Transverse colon (tissue), 4 donors: ENCODE measurements around the gene DHRSX. TPM values are rescaled to one million over a fixed set of nuclear protein-coding genes. Genes with fewer than 3 reads are reported as not detected.

Experiments
- DNase-seq: peaks from one replicate; pipeline ENCODE4 v3.0.0-alpha.2; 2019
- H3K27ac ChIP-seq, 4 donors: fragments of 200-600 bp; sonication (generic); 2 replicates each; pipeline ENCODE4 v1.5.1; 2016 to 2018; ENCODE audit warnings: inconsistent platforms in 4 of 4
- H3K27me3 ChIP-seq: fragments of 200-600 bp; sonication (generic); 2 replicates; pipeline ENCODE4 v1.5.1; 2017; ENCODE audit warnings: inconsistent platforms
- H3K36me3 ChIP-seq, 4 donors: fragments of 200-600 bp; sonication (generic); 2 replicates each; pipeline ENCODE4 v1.5.1; 2017 to 2019; ENCODE audit warnings: inconsistent platforms in 4 of 4
- H3K4me1 ChIP-seq, 4 donors: fragments of 200-600 bp; sonication (generic); 2 replicates each; pipeline ENCODE4 v1.5.1; 2017 to 2020; ENCODE audit warnings: inconsistent platforms in 4 of 4
- H3K4me3 ChIP-seq, 4 donors: fragments of 200-600 bp; sonication (generic); 1 replicate in 1 of 4; 2 replicates in 3 of 4; pipeline versions ENCODE4 v1.5.1 to v1.6.1; 2017 to 2019; ENCODE audit warnings: inconsistent platforms in 4 of 4
- H3K9me3 ChIP-seq, 2 donors: fragments of 200-600 bp; sonication (generic); 2 replicates each; pipeline ENCODE4 v1.5.1; 2017 to 2019; ENCODE audit warnings: inconsistent platforms in 2 of 2
- CTCF ChIP-seq, 5 experiments: fragments of 200-600 bp in 3 of 5; fragments of 450-650 bp in 2 of 5; sonication (generic) in 3 of 5; IDR thresholded peaks; 1 replicate in 2 of 5; 2 replicates in 3 of 5; pipeline ENCODE4 v1.5.1; 2016 to 2017; ENCODE audit warnings: antibody characterized with exemption in 5 of 5, inconsistent platforms in 3 of 5, mild to moderate bottlenecking in 2 of 5, moderate library complexity in 1 of 5
- EP300 ChIP-seq: sonication (generic); formaldehyde crosslinking; IDR thresholded peaks from one replicate; pipeline ENCODE4 v1.6.1; 2017; ENCODE audit warnings: antibody characterized with exemption, low read depth
- POLR2A ChIP-seq: fragments of 450-650 bp; IDR thresholded peaks from one replicate; pipeline ENCODE4 v1.6.1; 2016; ENCODE audit warnings: antibody characterized with exemption, mild to moderate bottlenecking, moderate library complexity
- POLR2AphosphoS5 ChIP-seq, 3 donors: sonication (generic); formaldehyde crosslinking; IDR thresholded peaks; one replicate each; pipeline ENCODE4 v1.6.1; 2016; ENCODE audit warnings: antibody characterized with exemption in 3 of 3
- WGBS, 2 donors: methylation state at CpG; one replicate each; pipeline ENCODE4 v1.1.5; 2018; ENCODE audit warnings: low coverage in 1 of 2; 5-methylcytosine and 5-hydroxymethylcytosine counted together
- in situ Hi-C, 4 donors: fragments of 200-750 bp; cut with MboI; loops; one replicate each; pipeline versions ENCODE4 v1.15.0 to v1.15.1; 2017; ENCODE audit warnings: low sequenced_read_pairs in 3 of 4, low pct_ligation_motif_present in 1 of 4, low pct_unique_long_range_greater_than_20kb in 1 of 4
- intact Hi-C: fragments of 100-400 bp; cut with DNase I; formaldehyde crosslinking; loops from one replicate; pipeline ENCODE4 v1.15.1; 2023; ENCODE audit warnings: low total_unique reads
- total RNA-seq, 4 donors: library from RNA; depleted of rRNA; stranded (reverse); fragments of >200 nt; gene quantifications; one replicate each; pipeline ENCODE4 v1.1.0, GENCODE V29; 2016

Gene DHRSX
- total RNA-seq, 4 donors from 2014 or later, result 27.9 to 39.9 (median 33.9) TPM

- intact Hi-C loops (loop anchor here (10.0 kb wide), 1 partner anchor 1060 kb away; no protein-coding TSS in a partner anchor), in situ Hi-C loops (no loop called here)
- no peak for TF ChIP-seq POLR2AphosphoS5 (IDR thresholded peaks at IDR 0.05)
- no peak for TF ChIP-seq CTCF (IDR thresholded peaks at IDR 0.05)
- TF ChIP-seq POLR2A, result no peak
- no peak for TF ChIP-seq EP300
- no peaks in the 10 kb centered on the region for H3K27me3 ChIP-seq
- no peaks in the 10 kb centered on the region for H3K36me3 ChIP-seq
- DNase-seq, result peak; percentile 30
- WGBS, 2 donors, result 50 to 52% methylated on average over 1 to 7 of the region's 7 CpGs
- no peak overlapping the region for H3K27ac ChIP-seq
- H3K9me3 ChIP-seq, result no peaks in the 10 kb centered on the region
- no peak overlapping the region for H3K4me3 ChIP-seq
- peaks cover under 1 to 28% (median 13%) of the 10 kb centered on the region in 4 donors for H3K4me1 ChIP-seq
These were observed 4.0 kb upstream of the DHRSX start for GRCh38 chrX:2504706-2505332.

DNA sequence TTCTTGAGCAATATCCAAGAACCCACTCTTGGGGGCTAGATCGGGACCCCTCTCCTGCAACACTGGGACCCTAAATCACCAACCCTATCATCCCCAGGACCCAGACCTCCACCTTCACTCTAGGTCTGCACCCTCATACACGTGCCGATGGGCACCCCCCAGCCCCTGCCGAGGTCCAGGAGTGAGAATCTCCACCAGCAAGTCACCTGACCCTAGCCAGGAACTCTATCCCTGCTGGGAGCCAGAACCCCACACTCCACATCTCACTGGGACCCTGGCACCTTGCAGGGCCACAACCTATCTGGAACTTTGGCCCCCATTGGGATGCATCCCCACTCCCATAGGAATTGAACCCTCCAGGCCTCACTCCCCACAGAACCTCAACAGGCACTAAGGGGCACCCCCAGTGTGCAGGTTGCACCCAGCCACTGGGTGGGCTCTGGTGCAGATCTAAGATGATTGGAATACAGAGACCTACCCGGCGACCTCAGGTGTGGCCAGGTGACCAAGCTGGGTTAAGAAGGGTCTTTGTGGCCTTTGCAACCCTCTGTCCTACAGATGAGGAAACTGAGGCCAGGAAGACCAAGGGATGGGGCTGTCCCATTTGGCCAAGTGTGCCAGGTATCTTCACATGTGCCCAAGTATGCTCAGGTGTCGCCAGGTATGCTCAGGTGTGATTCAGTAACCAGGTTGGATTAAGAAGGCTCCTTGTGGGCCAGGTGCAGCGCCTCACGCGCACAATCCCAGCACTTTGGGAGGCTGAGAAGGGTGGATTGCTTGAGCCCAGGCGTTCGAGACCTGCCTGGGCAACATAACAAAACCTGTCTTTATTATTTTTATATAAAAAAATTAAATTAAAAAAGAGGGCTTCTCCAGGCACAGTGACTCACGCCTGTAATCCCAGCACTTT lies 3.1 kb upstream of the DHRSX start:
- H3K4me3 ChIP-seq, result no peak overlapping the region
- TF ChIP-seq EP300 (no peak), CTCF (IDR thresholded peaks at IDR 0.05) (no peak), POLR2A (no peak), POLR2AphosphoS5 (IDR thresholded peaks at IDR 0.05) (no peak)
- no peak for DNase-seq
- H3K27ac ChIP-seq, result no peak overlapping the region
- in situ Hi-C loops, result no loop called here
- H3K27me3 ChIP-seq, result no peaks in the 10 kb centered on the region
- peaks cover 4 to 38% (median 23%) of the 10 kb centered on the region in 4 donors for H3K4me1 ChIP-seq
- WGBS, 2 donors, result 92% methylated on average over 5 to 11 of the region's 13 CpGs
- intact Hi-C loops, result loop anchor here (10.0 kb wide), 1 partner anchor 1059 kb away; no protein-coding TSS in a partner anchor
- no peaks in the 10 kb centered on the region for H3K9me3 ChIP-seq
- no peaks in the 10 kb centered on the region for H3K36me3 ChIP-seq

DNA sequence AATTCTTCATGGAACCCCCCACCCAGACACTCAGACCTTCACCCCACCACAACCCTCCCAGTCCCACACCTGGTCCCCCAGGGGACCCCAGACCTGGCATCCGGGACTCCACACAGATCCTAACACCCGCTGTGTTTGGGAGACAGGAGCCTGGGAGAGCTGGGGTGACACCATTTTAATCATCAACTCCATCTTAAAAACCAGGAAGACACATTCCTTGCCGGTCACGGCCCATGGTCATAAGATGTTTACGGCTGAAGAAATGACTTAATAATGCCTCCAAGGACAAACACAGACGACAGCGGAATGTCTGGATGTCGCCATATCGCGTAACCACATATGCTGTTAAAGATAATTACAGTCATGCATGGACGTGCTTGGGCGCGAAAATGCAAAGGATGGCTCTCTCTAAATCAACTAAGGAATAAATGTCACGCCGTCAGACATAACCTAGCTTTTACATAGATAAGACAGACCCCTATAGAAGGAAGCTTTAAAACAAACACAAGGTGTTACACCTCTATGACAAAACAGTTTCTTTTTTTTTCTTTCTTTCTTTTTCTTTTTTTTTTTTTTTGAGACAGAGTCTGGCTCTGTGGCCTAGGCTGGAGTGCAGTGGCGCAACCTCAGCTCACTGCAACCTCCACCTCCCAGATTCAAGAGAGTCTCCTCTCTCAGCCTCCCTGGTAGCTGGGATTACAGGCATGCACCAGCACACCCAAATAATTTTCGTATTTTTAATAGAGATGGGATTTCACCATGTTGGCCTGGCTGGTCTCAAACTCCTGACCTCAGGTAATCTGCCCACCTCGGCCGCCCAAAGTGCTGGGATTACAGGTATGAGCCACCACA lies 2.1 kb upstream of the DHRSX start:
- H3K4me3 ChIP-seq, result no peak overlapping the region
- H3K27ac ChIP-seq, result peak overlapping the region in 3 of 4 donors; percentile 25 to 97 (median 51)
- TF ChIP-seq CTCF (IDR thresholded peaks at IDR 0.05) (no peak), EP300 (no peak), POLR2A (no peak), POLR2AphosphoS5 (IDR thresholded peaks at IDR 0.05) (no peak)
- H3K27me3 ChIP-seq, result no peaks in the 10 kb centered on the region
- peak; percentile 37 for DNase-seq
- H3K36me3 ChIP-seq, result no peaks in the 10 kb centered on the region
- in situ Hi-C loops, result no loop called here
- no peaks in the 10 kb centered on the region for H3K9me3 ChIP-seq
- intact Hi-C loops, result loop anchor here (10.0 kb wide), 1 partner anchor 1058 kb away; no protein-coding TSS in a partner anchor
- 59 to 60% methylated on average over 17 to 19 of the region's 19 CpGs for WGBS, 2 donors
- H3K4me1 ChIP-seq, result peaks cover 6 to 40% (median 26%) of the 10 kb centered on the region in 4 donors
